Fibroblast of skin of back (primary cell): ENCODE measurements around the gene DNAJA2.
A peak's percentile ranks its signal among the peaks of the same experiment; 100 is the strongest.

ENCODE experiments used
- DNase-seq: peaks from one replicate; pipeline ENCODE4 v3.0.0-alpha.2; 2013

Gene DNAJA2

GRCh38 chr16:46926470-46927225, 46.8 kb downstream of the DNAJA2 start:
- no peak for DNase-seq

- DNase-seq: no peak
These were observed 49.1 kb downstream of the DNAJA2 start for GRCh38 chr16:46924402-46924801.

- no peak for DNase-seq
These were observed 49.8 kb downstream of the DNAJA2 start for GRCh38 chr16:46923513-46924295.

- DNase-seq: no peak
These were observed 51.2 kb downstream of the DNAJA2 start for GRCh38 chr16:46922239-46922638.

- DNase-seq: no peak
These were observed 52.9 kb downstream of the DNAJA2 start for GRCh38 chr16:46920402-46921068.

GRCh38 chr16:46918905-46919792, 54.3 kb downstream of the DNAJA2 start:
- DNase-seq: no peak

- DNase-seq: no peak
These were observed 55.1 kb downstream of the DNAJA2 start for GRCh38 chr16:46918400-46918799.

- peak; percentile 17 for DNase-seq
These were observed 56.5 kb downstream of the DNAJA2 start for GRCh38 chr16:46916980-46917379.

- no peak for DNase-seq
These were observed 57.9 kb downstream of the DNAJA2 start for GRCh38 chr16:46915483-46916025.

GRCh38 chr16:46914556-46915201, 58.8 kb downstream of the DNAJA2 start:
- no peak for DNase-seq

- DNase-seq: no peak
These were observed 61.8 kb downstream of the DNAJA2 start for GRCh38 chr16:46911650-46912049.

- no peak for DNase-seq
These were observed 62.4 kb downstream of the DNAJA2 start for GRCh38 chr16:46911038-46911437.

- DNase-seq: peak; percentile 62
These were observed 64.7 kb downstream of the DNAJA2 start for GRCh38 chr16:46908540-46909372.

- no peak for DNase-seq
These were observed 66.3 kb downstream of the DNAJA2 start for GRCh38 chr16:46907061-46907774.

- no peak for DNase-seq
These were observed 67.0 kb downstream of the DNAJA2 start for GRCh38 chr16:46906360-46907060.
